Keratinocyte (primary cell): ENCODE results near the gene EDDM13. TPM values are rescaled to one million over a fixed set of nuclear protein-coding genes. Genes with fewer than 3 reads are reported as not detected.

ENCODE experiments used
- DNase-seq: peaks from one replicate; pipeline ENCODE4 v3.0.0-alpha.2; 2011; ENCODE audit warnings: low read depth, missing footprints, low spot score
- FAIRE-seq: peaks from 2 replicates; lab custom pipeline; 2011; peaks lifted over from hg19 to GRCh38; lab: Jason Lieb, UNC
- H2AFZ ChIP-seq: 2 replicates; pipeline ENCODE4 v1.6.0; 2012; ENCODE audit warnings: low read length, control low read depth, inconsistent platforms; ENCODE audit not compliant: control insufficient read depth
- H3K27ac ChIP-seq: 2 replicates; pipeline ENCODE4 v1.5.1; 2011; ENCODE audit warnings: low read length; ENCODE audit not compliant: control insufficient read depth, insufficient read depth
- H3K27me3 ChIP-seq: 3 replicates; pipeline ENCODE4 v1.6.0; 2011; ENCODE audit warnings: low read length; ENCODE audit not compliant: control insufficient read depth, insufficient read depth; ENCODE audit errors: extremely low read depth
- H3K36me3 ChIP-seq, 2 experiments: 2 replicates in 1 of 2; 3 replicates in 1 of 2; pipeline ENCODE4 v1.5.1; 2011; ENCODE audit warnings: low read length in 2 of 2, mild to moderate bottlenecking in 1 of 2; ENCODE audit not compliant: control insufficient read depth in 2 of 2, insufficient read depth in 2 of 2; ENCODE audit errors: extremely low read depth in 1 of 2
- H3K4me1 ChIP-seq: 3 replicates; pipeline ENCODE4 v1.5.1; 2011; ENCODE audit warnings: low read length; ENCODE audit not compliant: control insufficient read depth, insufficient read depth; ENCODE audit errors: extremely low read depth
- H3K4me2 ChIP-seq: 3 replicates; pipeline ENCODE4 v1.6.0; 2011; ENCODE audit warnings: low read depth, low read length; ENCODE audit not compliant: control insufficient read depth, insufficient read depth; ENCODE audit errors: extremely low read depth
- H3K4me3 ChIP-seq, 3 experiments: fragments of 200-600 bp in 1 of 3; sonication (generic) in 1 of 3; 2 replicates in 2 of 3; 3 replicates in 1 of 3; pipeline ENCODE4 v1.5.1; 2011 to 2016; ENCODE audit warnings: low read length in 3 of 3, mild to moderate bottlenecking in 3 of 3, control low read depth in 2 of 3, inconsistent platforms in 1 of 3, low read depth in 1 of 3, mixed read lengths in 1 of 3, mixed run types in 1 of 3, moderate library complexity in 1 of 3; ENCODE audit not compliant: control insufficient read depth in 2 of 3, insufficient read depth in 2 of 3; ENCODE audit errors: extremely low read depth in 1 of 3
- H3K79me2 ChIP-seq: 2 replicates; pipeline ENCODE4 v1.6.0; 2012; ENCODE audit warnings: low read length; ENCODE audit not compliant: control insufficient read depth, insufficient read depth
- H3K9ac ChIP-seq: 3 replicates; pipeline ENCODE4 v1.6.0; 2011; ENCODE audit warnings: low read length; ENCODE audit not compliant: control insufficient read depth, insufficient read depth; ENCODE audit errors: extremely low read depth
- H3K9me1 ChIP-seq: 3 replicates; pipeline ENCODE4 v1.6.0; 2011; ENCODE audit warnings: low read length; ENCODE audit not compliant: control insufficient read depth, insufficient read depth; ENCODE audit errors: extremely low read depth
- H3K9me3 ChIP-seq: 2 replicates; pipeline ENCODE4 v1.5.1; 2012; ENCODE audit warnings: low read depth, low read length; ENCODE audit not compliant: control insufficient read depth
- H4K20me1 ChIP-seq: 3 replicates; pipeline ENCODE4 v1.6.0; 2011; ENCODE audit warnings: low read length; ENCODE audit not compliant: control insufficient read depth, insufficient read depth; ENCODE audit errors: extremely low read depth
- EZH2 ChIP-seq: IDR thresholded peaks from one replicate; pipeline ENCODE4 v1.6.1; 2012; ENCODE audit warnings: inconsistent platforms, mild to moderate bottlenecking, low read length, moderate library complexity
- dilution Hi-C: fragments of 300-500 bp; cut with MboI; formaldehyde crosslinking; loops from one replicate; pipeline ENCODE4 v1.7.0; 2020; ENCODE audit warnings: low sequenced_read_pairs; ENCODE audit not compliant: extremely low pct_ligation_motif_present
- polyA plus RNA-seq, 5 experiments: library from polyadenylated mRNA; depleted of rRNA in 3 of 5; stranded (reverse) in 3 of 5; stranded (forward) in 1 of 5; unstranded in 1 of 5; fragments of >200 nt; gene quantifications; 1 replicate in 1 of 5; 2 replicates in 3 of 5; 3 replicates in 1 of 5; pipeline versions ENCODE4 v1.2.1 to v1.2.3, GENCODE V29; 2011 to 2012; ENCODE audit warnings: missing spikeins in 2 of 5, low read depth in 1 of 5, low replicate concordance in 1 of 5
- TF ChIP-seq, protein P1 (sequence below), 3 experiments: IDR thresholded peaks in 1 of 3; conservative IDR thresholded peaks in 1 of 3; optimal IDR thresholded peaks in 1 of 3; 2 replicates in 2 of 3; 3 replicates in 1 of 3; pipeline versions ENCODE3 to v1.5.1; 2011; ENCODE audit warnings: low read length in 3 of 3, mild to moderate bottlenecking in 3 of 3, moderate library complexity in 2 of 3, control low read depth in 1 of 3, inconsistent platforms in 1 of 3; ENCODE audit not compliant: insufficient read depth in 2 of 3; ENCODE audit errors: extremely low read depth in 1 of 3

Gene EDDM13
- polyA plus RNA-seq, 1 donor (not counting 4 experiments of a cell fraction or from before 2014, with no cell fraction given) = 6.1 TPM

GRCh38 chr19:56317749-56318148 is 45.2 kb downstream of the EDDM13 start:
- TF ChIP-seq EZH2 = no peak
- TF ChIP-seq, protein P1, sequence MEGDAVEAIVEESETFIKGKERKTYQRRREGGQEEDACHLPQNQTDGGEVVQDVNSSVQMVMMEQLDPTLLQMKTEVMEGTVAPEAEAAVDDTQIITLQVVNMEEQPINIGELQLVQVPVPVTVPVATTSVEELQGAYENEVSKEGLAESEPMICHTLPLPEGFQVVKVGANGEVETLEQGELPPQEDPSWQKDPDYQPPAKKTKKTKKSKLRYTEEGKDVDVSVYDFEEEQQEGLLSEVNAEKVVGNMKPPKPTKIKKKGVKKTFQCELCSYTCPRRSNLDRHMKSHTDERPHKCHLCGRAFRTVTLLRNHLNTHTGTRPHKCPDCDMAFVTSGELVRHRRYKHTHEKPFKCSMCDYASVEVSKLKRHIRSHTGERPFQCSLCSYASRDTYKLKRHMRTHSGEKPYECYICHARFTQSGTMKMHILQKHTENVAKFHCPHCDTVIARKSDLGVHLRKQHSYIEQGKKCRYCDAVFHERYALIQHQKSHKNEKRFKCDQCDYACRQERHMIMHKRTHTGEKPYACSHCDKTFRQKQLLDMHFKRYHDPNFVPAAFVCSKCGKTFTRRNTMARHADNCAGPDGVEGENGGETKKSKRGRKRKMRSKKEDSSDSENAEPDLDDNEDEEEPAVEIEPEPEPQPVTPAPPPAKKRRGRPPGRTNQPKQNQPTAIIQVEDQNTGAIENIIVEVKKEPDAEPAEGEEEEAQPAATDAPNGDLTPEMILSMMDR (optimal IDR thresholded peaks at IDR 0.05 in 1 of 3, IDR thresholded peaks at IDR 0.05 in 1 of 3, conservative IDR thresholded peaks at IDR 0.05 in 1 of 3; ENCODE audit: extremely low read depth in 1 of 3, insufficient read depth in 2 of 3, low read length in 3 of 3) = no peak
- no peak overlapping the region for H3K27ac ChIP-seq
- no peak overlapping the region for H3K4me3 ChIP-seq
- dilution Hi-C loops = no loop called here
- peaks cover 6% of the 10 kb centered on the region for H3K79me2 ChIP-seq
- DNase-seq (no peak), FAIRE-seq (no peak)
- H3K36me3 ChIP-seq = peaks cover 0 to 3% of the 10 kb centered on the region in 2 experiments
- peaks cover 18% of the 10 kb centered on the region for H3K4me1 ChIP-seq
- no peak overlapping the region for H3K9ac ChIP-seq
- H3K9me3 ChIP-seq = no peaks in the 10 kb centered on the region
- H3K4me2 ChIP-seq = no peak overlapping the region
- H3K9me1 ChIP-seq = no peaks in the 10 kb centered on the region
- H3K27me3 ChIP-seq = no peaks in the 10 kb centered on the region
- H2AFZ ChIP-seq = no peak overlapping the region
- H4K20me1 ChIP-seq = no peaks in the 10 kb centered on the region

- H3K9ac ChIP-seq = no peak overlapping the region
- peaks cover 12% of the 10 kb centered on the region for H3K4me1 ChIP-seq
- DNase-seq (no peak), FAIRE-seq (no peak)
- dilution Hi-C loops = no loop called here
- peaks cover 6% of the 10 kb centered on the region for H3K79me2 ChIP-seq
- no peaks in the 10 kb centered on the region for H3K9me3 ChIP-seq
- H2AFZ ChIP-seq = no peak overlapping the region
- no peaks in the 10 kb centered on the region for H3K36me3 ChIP-seq
- no peak overlapping the region for H3K27ac ChIP-seq
- TF ChIP-seq, protein P1 (optimal IDR thresholded peaks at IDR 0.05 in 1 of 3, IDR thresholded peaks at IDR 0.05 in 1 of 3, conservative IDR thresholded peaks at IDR 0.05 in 1 of 3; ENCODE audit: extremely low read depth in 1 of 3, insufficient read depth in 2 of 3, low read length in 3 of 3) = no peak
- TF ChIP-seq EZH2 = no peak
- H3K9me1 ChIP-seq = no peaks in the 10 kb centered on the region
- no peak overlapping the region for H3K4me3 ChIP-seq
- H3K4me2 ChIP-seq = no peak overlapping the region
- no peaks in the 10 kb centered on the region for H4K20me1 ChIP-seq
- no peaks in the 10 kb centered on the region for H3K27me3 ChIP-seq
Observed at GRCh38 chr19:56319991-56320390, 47.4 kb downstream of the EDDM13 start.
